HepG2 (cell line): ENCODE data around the gene CHN2. TPM values are rescaled to one million over a fixed set of nuclear protein-coding genes. Genes with fewer than 3 reads are reported as not detected.
A peak's percentile ranks its signal among the peaks of the same experiment; 100 is the strongest.

Source experiments
- HDAC1 ChIP-seq: sonication (generic); formaldehyde crosslinking; IDR thresholded peaks from 2 replicates; pipeline ENCODE4 v1.5.1; 2020; ENCODE audit warnings: mild to moderate bottlenecking, missing genetic modification reagents
- KDM4B ChIP-seq: sonication (generic); formaldehyde crosslinking; IDR thresholded peaks from 2 replicates; pipeline ENCODE4 v1.4.0; 2020; ENCODE audit warnings: missing genetic modification reagents
- KDM6A ChIP-seq: IDR thresholded peaks from 2 replicates; pipeline ENCODE4 v1.6.1; 2016; ENCODE audit warnings: low read depth
- KLF12 ChIP-seq: sonication (generic); formaldehyde crosslinking; IDR thresholded peaks from 2 replicates; pipeline ENCODE4 v1.4.0; 2020; ENCODE audit warnings: missing genetic modification reagents, borderline replicate concordance
- MTF2 ChIP-seq: sonication (generic); formaldehyde crosslinking; IDR thresholded peaks from 2 replicates; pipeline ENCODE4 v1.5.0; 2020; ENCODE audit warnings: missing genetic modification reagents, borderline replicate concordance
- NR2C2 ChIP-seq: sonication (generic); formaldehyde crosslinking; IDR thresholded peaks from 2 replicates; pipeline ENCODE4 v1.4.0; 2020; ENCODE audit warnings: missing genetic modification reagents, mild to moderate bottlenecking, moderate library complexity, borderline replicate concordance
- PAWR ChIP-seq: sonication (generic); formaldehyde crosslinking; IDR thresholded peaks from 2 replicates; pipeline ENCODE4 v1.4.0; 2020; ENCODE audit warnings: missing genetic modification reagents, mild to moderate bottlenecking, borderline replicate concordance
- ZNF10 ChIP-seq: sonication (generic); formaldehyde crosslinking; IDR thresholded peaks from 2 replicates; pipeline ENCODE4 v1.4.0; 2020; ENCODE audit warnings: mild to moderate bottlenecking, low read depth, missing genetic modification reagents, borderline replicate concordance
- ZNF260 ChIP-seq: sonication (generic); formaldehyde crosslinking; IDR thresholded peaks from 2 replicates; pipeline ENCODE4 v1.4.0; 2020; ENCODE audit warnings: missing genetic modification reagents, low read depth, mild to moderate bottlenecking, borderline replicate concordance
- ZNF432 ChIP-seq: sonication (generic); formaldehyde crosslinking; IDR thresholded peaks from 2 replicates; pipeline ENCODE4 v1.5.0; 2020; ENCODE audit warnings: missing genetic modification reagents, mild to moderate bottlenecking, borderline replicate concordance
- ZNF772 ChIP-seq: sonication (generic); formaldehyde crosslinking; IDR thresholded peaks from 2 replicates; pipeline ENCODE4 v1.5.0; 2020; ENCODE audit warnings: mild to moderate bottlenecking, missing genetic modification reagents
- polyA plus RNA-seq, 8 experiments: library from polyadenylated mRNA; depleted of rRNA in 3 of 8; stranded (reverse) in 7 of 8; unstranded in 1 of 8; fragments of >200 nt; fragmentation: Illumina TruSeq in 4 of 8; extraction: Trizol in 4 of 8; gene quantifications; 2 replicates each; pipeline versions ENCODE4 v1.2.1 to v1.2.3, GENCODE V29; 2011 to 2016; ENCODE audit warnings: low read depth in 4 of 8, missing spikeins in 1 of 8, mixed read lengths in 1 of 8; ENCODE audit not compliant: insufficient read depth in 1 of 8
- total RNA-seq, 5 experiments: library from RNA; depleted of rRNA; stranded (reverse); fragments of >200 nt; fragmentation: Illumina TruSeq; extraction: Trizol; gene quantifications; 2 replicates each; pipeline ENCODE4 v1.2.3, GENCODE V29; 2016; ENCODE audit warnings: low read depth in 1 of 5
- TF ChIP-seq, protein P1 (sequence below), 2 experiments: sonication (generic) in 1 of 2; formaldehyde crosslinking in 1 of 2; IDR thresholded peaks; 2 replicates each; pipeline versions ENCODE4 v1.6.1 to v1.9.0; 2014 to 2022; ENCODE audit warnings: antibody characterized with exemption in 1 of 2, borderline replicate concordance in 1 of 2, inconsistent platforms in 1 of 2, low read depth in 1 of 2, missing genetic modification reagents in 1 of 2
- TF ChIP-seq, protein P2 (sequence below): sonication (generic); formaldehyde crosslinking; IDR thresholded peaks from 2 replicates; pipeline ENCODE4 v1.5.0; 2020; ENCODE audit warnings: missing genetic modification reagents
- TF ChIP-seq, protein P3 (sequence below): sonication (generic); formaldehyde crosslinking; conservative IDR thresholded peaks from 2 replicates; pipeline ENCODE4 v1.4.0; 2020; ENCODE audit warnings: missing genetic modification reagents
- TF ChIP-seq, protein P4 (sequence below): sonication (generic); formaldehyde crosslinking; conservative IDR thresholded peaks from 2 replicates; pipeline ENCODE4 v1.4.0; 2020; ENCODE audit warnings: mild to moderate bottlenecking, missing genetic modification reagents, moderate library complexity

CHN2 gene
- total and polyA plus RNA-seq, 2 of the 13 experiments (the other 11 are each of a cell fraction or from before 2014, with no cell fraction given): 23.5 to 30.5 TPM

DNA sequence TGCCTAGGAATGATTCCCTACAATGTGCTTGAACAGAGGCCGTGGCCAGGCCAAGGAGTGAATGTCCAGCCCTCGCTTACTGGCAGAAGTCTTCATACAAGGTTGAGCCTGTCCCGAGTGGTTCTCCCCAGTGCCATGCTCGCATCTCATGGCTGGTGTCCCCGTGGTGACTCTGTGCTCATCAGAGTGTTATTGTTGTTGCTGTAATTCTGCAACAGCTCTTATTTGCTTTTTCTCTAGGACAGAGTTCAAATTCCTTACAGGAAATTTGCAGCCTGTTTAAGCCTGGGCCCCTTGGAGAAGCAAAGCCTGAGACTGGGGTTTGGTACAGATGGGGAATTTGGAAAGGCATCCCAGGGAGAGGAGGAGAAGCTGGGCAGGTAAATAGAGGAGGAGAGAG is 211.3 kb downstream of the CHN2 start (continued):
- TF ChIP-seq, protein P1, sequence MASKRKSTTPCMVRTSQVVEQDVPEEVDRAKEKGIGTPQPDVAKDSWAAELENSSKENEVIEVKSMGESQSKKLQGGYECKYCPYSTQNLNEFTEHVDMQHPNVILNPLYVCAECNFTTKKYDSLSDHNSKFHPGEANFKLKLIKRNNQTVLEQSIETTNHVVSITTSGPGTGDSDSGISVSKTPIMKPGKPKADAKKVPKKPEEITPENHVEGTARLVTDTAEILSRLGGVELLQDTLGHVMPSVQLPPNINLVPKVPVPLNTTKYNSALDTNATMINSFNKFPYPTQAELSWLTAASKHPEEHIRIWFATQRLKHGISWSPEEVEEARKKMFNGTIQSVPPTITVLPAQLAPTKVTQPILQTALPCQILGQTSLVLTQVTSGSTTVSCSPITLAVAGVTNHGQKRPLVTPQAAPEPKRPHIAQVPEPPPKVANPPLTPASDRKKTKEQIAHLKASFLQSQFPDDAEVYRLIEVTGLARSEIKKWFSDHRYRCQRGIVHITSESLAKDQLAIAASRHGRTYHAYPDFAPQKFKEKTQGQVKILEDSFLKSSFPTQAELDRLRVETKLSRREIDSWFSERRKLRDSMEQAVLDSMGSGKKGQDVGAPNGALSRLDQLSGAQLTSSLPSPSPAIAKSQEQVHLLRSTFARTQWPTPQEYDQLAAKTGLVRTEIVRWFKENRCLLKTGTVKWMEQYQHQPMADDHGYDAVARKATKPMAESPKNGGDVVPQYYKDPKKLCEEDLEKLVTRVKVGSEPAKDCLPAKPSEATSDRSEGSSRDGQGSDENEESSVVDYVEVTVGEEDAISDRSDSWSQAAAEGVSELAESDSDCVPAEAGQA (IDR thresholded peaks at IDR 0.05; ENCODE audit: low read depth): no peak
- TF ChIP-seq, protein P1 (CRISPR knock-in tag; IDR thresholded peaks at IDR 0.05; ENCODE audit: borderline replicate concordance): no peak
- TF ChIP-seq NR2C2 (CRISPR knock-in tag): no peak; the same call in 1 of the 2 replicates
- TF ChIP-seq KLF12 (CRISPR knock-in tag): no peak
- TF ChIP-seq ZNF260: no peak
- no peak for TF ChIP-seq KDM4B (CRISPR knock-in tag)
- TF ChIP-seq, protein P2, sequence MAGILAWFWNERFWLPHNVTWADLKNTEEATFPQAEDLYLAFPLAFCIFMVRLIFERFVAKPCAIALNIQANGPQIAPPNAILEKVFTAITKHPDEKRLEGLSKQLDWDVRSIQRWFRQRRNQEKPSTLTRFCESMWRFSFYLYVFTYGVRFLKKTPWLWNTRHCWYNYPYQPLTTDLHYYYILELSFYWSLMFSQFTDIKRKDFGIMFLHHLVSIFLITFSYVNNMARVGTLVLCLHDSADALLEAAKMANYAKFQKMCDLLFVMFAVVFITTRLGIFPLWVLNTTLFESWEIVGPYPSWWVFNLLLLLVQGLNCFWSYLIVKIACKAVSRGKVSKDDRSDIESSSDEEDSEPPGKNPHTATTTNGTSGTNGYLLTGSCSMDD: no peak
- peak; percentile 50; the same call in 1 of the 2 replicates for TF ChIP-seq KDM6A
- TF ChIP-seq ZNF772 (CRISPR knock-in tag): no peak
- TF ChIP-seq, protein P3, sequence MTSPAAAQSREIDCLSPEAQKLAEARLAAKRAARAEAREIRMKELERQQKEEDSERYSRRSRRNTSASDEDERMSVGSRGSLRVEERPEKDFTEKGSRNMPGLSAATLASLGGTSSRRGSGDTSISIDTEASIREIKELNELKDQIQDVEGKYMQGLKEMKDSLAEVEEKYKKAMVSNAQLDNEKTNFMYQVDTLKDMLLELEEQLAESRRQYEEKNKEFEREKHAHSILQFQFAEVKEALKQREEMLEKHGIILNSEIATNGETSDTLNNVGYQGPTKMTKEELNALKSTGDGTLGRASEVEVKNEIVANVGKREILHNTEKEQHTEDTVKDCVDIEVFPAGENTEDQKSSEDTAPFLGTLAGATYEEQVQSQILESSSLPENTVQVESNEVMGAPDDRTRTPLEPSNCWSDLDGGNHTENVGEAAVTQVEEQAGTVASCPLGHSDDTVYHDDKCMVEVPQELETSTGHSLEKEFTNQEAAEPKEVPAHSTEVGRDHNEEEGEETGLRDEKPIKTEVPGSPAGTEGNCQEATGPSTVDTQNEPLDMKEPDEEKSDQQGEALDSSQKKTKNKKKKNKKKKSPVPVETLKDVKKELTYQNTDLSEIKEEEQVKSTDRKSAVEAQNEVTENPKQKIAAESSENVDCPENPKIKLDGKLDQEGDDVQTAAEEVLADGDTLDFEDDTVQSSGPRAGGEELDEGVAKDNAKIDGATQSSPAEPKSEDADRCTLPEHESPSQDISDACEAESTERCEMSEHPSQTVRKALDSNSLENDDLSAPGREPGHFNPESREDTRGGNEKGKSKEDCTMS (CRISPR knock-in tag): no peak
- TF ChIP-seq HDAC1 (CRISPR knock-in tag): peak; percentile 37; the same call in 1 of the 2 replicates
- no peak for TF ChIP-seq PAWR (CRISPR knock-in tag)
- TF ChIP-seq ZNF10 (CRISPR knock-in tag): no peak
- TF ChIP-seq, protein P4, sequence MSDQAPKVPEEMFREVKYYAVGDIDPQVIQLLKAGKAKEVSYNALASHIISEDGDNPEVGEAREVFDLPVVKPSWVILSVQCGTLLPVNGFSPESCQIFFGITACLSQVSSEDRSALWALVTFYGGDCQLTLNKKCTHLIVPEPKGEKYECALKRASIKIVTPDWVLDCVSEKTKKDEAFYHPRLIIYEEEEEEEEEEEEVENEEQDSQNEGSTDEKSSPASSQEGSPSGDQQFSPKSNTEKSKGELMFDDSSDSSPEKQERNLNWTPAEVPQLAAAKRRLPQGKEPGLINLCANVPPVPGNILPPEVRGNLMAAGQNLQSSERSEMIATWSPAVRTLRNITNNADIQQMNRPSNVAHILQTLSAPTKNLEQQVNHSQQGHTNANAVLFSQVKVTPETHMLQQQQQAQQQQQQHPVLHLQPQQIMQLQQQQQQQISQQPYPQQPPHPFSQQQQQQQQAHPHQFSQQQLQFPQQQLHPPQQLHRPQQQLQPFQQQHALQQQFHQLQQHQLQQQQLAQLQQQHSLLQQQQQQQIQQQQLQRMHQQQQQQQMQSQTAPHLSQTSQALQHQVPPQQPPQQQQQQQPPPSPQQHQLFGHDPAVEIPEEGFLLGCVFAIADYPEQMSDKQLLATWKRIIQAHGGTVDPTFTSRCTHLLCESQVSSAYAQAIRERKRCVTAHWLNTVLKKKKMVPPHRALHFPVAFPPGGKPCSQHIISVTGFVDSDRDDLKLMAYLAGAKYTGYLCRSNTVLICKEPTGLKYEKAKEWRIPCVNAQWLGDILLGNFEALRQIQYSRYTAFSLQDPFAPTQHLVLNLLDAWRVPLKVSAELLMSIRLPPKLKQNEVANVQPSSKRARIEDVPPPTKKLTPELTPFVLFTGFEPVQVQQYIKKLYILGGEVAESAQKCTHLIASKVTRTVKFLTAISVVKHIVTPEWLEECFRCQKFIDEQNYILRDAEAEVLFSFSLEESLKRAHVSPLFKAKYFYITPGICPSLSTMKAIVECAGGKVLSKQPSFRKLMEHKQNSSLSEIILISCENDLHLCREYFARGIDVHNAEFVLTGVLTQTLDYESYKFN (CRISPR knock-in tag): peak; percentile 89
- no peak for TF ChIP-seq MTF2 (CRISPR knock-in tag)
- no peak for TF ChIP-seq ZNF432 (CRISPR knock-in tag)
